RWPE2 (cell line): ENCODE data around the gene MRPL57.
"Not testable (repeated sequence)": the region's sequence is repeated elsewhere in the genome, so short reads cannot be mapped to it uniquely, and the experiment has no call there.

Source experiments
- ATAC-seq: fragments of 200-7000 bp; cut with Tn5 transposase; 3 replicates; pipeline ENCODE4 v1.9.1; 2021; ENCODE audit warnings: low read depth
- DNase-seq: peaks from one replicate; pipeline ENCODE4 v3.0.0-alpha.2; 2020; ENCODE audit warnings: low spot score
- H3K27ac ChIP-seq: fragments of 450-650 bp; 2 replicates; pipeline ENCODE4 v1.5.1; 2017; ENCODE audit warnings: mild to moderate bottlenecking; ENCODE audit not compliant: poor library complexity, severe bottlenecking
- H3K27me3 ChIP-seq: fragments of 250-450 bp; sonication (Bioruptor Pico); 2 replicates; pipeline ENCODE4 v1.5.1; 2021; ENCODE audit warnings: mild to moderate bottlenecking, moderate library complexity; ENCODE audit not compliant: insufficient read depth, poor library complexity, severe bottlenecking
- H3K36me3 ChIP-seq: fragments of 250-450 bp; sonication (Bioruptor Pico); 2 replicates; pipeline ENCODE4 v1.5.1; 2020; ENCODE audit warnings: low read depth, mild to moderate bottlenecking, moderate library complexity
- H3K4me1 ChIP-seq: fragments of 250-450 bp; sonication (Bioruptor Pico); 2 replicates; pipeline ENCODE4 v1.5.1; 2021; ENCODE audit warnings: mild to moderate bottlenecking, moderate library complexity; ENCODE audit not compliant: insufficient read depth, poor library complexity, severe bottlenecking
- H3K4me3 ChIP-seq: fragments of 250-450 bp; sonication (Bioruptor Pico); 2 replicates; pipeline ENCODE4 v1.5.1; 2021; ENCODE audit warnings: mild to moderate bottlenecking, moderate library complexity; ENCODE audit not compliant: severe bottlenecking
- H3K9me3 ChIP-seq: fragments of 250-450 bp; sonication (Bioruptor Pico); 2 replicates; pipeline ENCODE4 v1.5.1; 2021; ENCODE audit warnings: mild to moderate bottlenecking, moderate library complexity; ENCODE audit not compliant: severe bottlenecking
- CTCF ChIP-seq: fragments of 450-650 bp; IDR thresholded peaks from one replicate; pipeline ENCODE4 v1.5.1; 2017; ENCODE audit warnings: mild to moderate bottlenecking, moderate library complexity; ENCODE audit not compliant: poor library complexity, severe bottlenecking

Gene MRPL57

DNA sequence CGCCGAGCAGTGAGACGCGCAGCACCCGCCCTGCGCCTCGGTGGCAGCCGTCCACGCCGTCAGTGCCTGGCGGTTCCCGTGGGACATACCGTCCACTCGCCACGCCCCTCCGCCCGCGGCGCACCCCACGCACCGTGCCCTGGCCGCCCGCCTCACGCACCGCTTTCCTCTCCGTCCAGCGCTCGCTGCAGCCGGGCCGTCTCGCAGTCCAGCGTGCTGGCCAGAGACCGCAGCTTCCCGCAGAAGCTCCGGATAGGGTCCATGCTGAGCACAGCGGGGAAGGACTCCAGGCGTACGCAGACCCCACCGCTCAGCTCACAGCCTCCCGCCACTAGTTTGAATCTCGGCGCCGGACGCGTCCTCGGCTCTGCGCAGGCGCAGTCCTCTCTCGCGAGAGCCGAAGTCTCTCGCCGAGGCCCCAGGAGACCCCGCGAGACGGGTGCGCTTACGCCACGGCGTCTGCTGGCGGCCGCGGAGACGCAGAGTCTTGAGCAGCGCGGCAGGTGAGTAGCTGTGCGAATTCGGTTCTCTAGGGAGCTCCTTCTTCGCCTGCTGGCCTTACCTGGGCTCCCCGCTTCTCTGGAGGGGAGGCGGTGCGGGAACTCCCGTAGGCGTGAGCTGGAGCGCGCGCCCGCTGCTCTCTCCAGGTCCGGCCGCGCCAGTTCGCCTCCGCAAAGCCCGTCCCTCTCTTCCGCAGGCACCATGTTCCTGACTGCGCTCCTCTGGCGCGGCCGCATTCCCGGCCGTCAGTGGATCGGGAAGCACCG is at the start of gene MRPL57, which contains the start of gene SKA3:
MRPL57 (plus strand) TSS at position 444 of the 767 bp plus-strand sequence; CDS start at position 703, 259 bp downstream.
SKA3 (minus strand) TSS at position 338 of the 767 bp plus-strand sequence; CDS start at position 263, 75 bp downstream.
- no peak for TF ChIP-seq CTCF

GRCh38 chr13:21130116-21130515 is 46.3 kb upstream of the MRPL57 start:
- no peaks in the 10 kb centered on the region for H3K9me3 ChIP-seq
- ATAC-seq (no peak), DNase-seq (no peak)
- no peak for TF ChIP-seq CTCF
- no peaks in the 10 kb centered on the region for H3K27me3 ChIP-seq
- H3K4me1 ChIP-seq, result no peaks in the 10 kb centered on the region
- H3K36me3 ChIP-seq, result no peaks in the 10 kb centered on the region
- H3K27ac ChIP-seq, result no peak overlapping the region
- H3K4me3 ChIP-seq, result no peak overlapping the region

More for the DNA sequence above, at the start of gene MRPL57, which contains the start of gene SKA3:
- Histone ChIP-seq H3K4me3 (peak within 1 kb of the TSS; percentile 78), H3K9me3 (no peaks in the 10 kb centered on the region), H3K36me3 (peaks cover 25% of the 10 kb centered on the region), H3K4me1 (peaks cover 15% of the 10 kb centered on the region), H3K27me3 (no peaks in the 10 kb centered on the region), H3K27ac (peak within 1 kb of the TSS; percentile 80)
- peak; percentile 89 for ATAC-seq
- peak; percentile 88 for DNase-seq

DNA sequence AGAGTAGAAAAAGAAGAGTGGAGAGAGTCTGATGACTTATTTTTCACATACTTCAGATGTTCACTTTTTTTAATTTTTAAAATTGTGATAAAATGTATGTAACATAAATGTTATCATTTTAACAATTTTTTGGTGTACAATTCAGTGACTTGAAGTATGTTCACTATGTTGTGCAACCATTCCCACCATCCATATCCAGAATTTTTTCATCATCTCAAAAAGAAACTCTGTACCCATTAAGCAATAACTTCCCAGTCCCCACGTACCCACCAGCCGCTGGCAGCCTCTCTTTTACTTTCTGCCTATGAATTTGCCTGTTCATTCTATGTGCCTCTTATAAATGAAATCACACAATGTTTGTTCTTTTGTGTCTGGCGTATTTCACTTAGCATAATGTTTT is 43.4 kb upstream of the MRPL57 start:
- no peak for ATAC-seq
- TF ChIP-seq CTCF, result no peak
- DNase-seq, result no peak
- H3K27ac ChIP-seq, result no peak overlapping the region
- no peaks in the 10 kb centered on the region for H3K27me3 ChIP-seq
- H3K9me3 ChIP-seq, result no peaks in the 10 kb centered on the region
- H3K36me3 ChIP-seq, result no peaks in the 10 kb centered on the region
- no peak overlapping the region for H3K4me3 ChIP-seq
- H3K4me1 ChIP-seq, result no peaks in the 10 kb centered on the region

DNA sequence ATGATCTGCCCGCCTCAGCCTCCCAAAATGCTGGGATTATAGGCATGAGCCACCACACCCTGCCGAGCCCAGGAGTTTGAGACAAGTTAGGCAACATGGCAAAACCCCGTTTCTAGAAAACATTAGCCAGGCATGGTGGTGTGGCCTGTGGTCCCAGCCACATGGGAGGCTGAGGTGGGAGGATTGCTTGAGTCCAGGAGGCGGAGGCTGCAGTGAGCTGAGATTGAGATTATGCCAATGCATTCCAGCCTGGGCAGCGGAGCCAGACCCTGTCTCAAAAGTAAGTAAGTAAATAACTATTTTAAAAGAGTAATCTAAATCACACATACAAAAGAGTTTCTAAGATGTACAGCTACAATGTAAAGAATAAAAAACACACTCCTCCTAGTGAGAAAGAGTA is 42.0 kb upstream of the MRPL57 start:
- DNase-seq (no peak), ATAC-seq (no peak)
- no peaks in the 10 kb centered on the region for H3K9me3 ChIP-seq
- H3K4me1 ChIP-seq, result no peaks in the 10 kb centered on the region
- TF ChIP-seq CTCF, result no peak
- H3K27me3 ChIP-seq, result no peaks in the 10 kb centered on the region
- H3K4me3 ChIP-seq, result no peak overlapping the region
- no peak overlapping the region for H3K27ac ChIP-seq
- H3K36me3 ChIP-seq, result no peaks in the 10 kb centered on the region

DNA sequence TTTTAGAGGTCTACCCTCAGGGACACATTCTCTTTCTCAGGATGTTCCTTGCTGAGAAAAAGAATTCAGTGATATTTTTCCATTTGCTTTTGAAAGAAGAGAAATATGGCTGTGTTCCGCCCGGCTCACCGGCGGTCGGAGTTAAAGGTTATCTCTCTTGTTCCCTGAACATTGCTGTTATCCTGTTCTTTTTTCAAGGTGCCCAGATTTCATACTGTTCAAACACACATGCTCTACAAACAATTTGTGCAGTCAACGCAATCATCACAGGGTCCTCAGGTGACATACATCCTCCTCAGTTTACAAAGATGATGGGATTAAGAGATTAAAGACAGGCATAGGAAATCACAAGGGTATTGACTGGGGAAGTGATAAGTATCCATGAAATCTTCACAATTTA is 40.6 kb upstream of the MRPL57 start:
- H3K27ac ChIP-seq, result not testable (repeated sequence)

More for the DNA sequence above, 40.6 kb upstream of the MRPL57 start:
- not testable (repeated sequence) for H3K4me3 ChIP-seq, ATAC-seq, H3K27me3 ChIP-seq, H3K36me3 ChIP-seq, H3K4me1 ChIP-seq, H3K9me3 ChIP-seq, DNase-seq
